Right ventricle myocardium superior (tissue), 1 donor: ENCODE measurements around the gene LRCH4. TPM values are rescaled to one million over a fixed set of nuclear protein-coding genes. Genes with fewer than 3 reads are reported as not detected.
"Not testable (repeated sequence)": the region's sequence is repeated elsewhere in the genome, so short reads cannot be mapped to it uniquely, and the experiment has no call there.

Experiments
- ATAC-seq: fragments of 200-7000 bp; cut with Tn5 transposase; one replicate; pipeline ENCODE4 v1.9.1; 2020; ENCODE audit warnings: mild to moderate bottlenecking; ENCODE audit not compliant: poor library complexity
- DNase-seq: peaks from one replicate; pipeline ENCODE4 v3.0.0-alpha.2; 2020
- intact Hi-C: fragments of 100-400 bp; cut with DNase I; formaldehyde crosslinking; loops from one replicate; pipeline ENCODE4 v1.11.2; 2022
- total RNA-seq: library from RNA; stranded (reverse); fragmentation: NEBNext Ultra II Directional; extraction: Animal tissue kit (Norgen Biotek cat#: 25700); gene quantifications from one replicate; pipeline ENCODE4 v1.2.1, GENCODE V29; 2021
- donor health status: DM: no; HTN: yes; CAD: no; lungs with severe emphysema.

Gene LRCH4
- total RNA-seq, 1 donor from 2014 or later, result 22.8 TPM

- DNase-seq, result peak; percentile 100
- ATAC-seq, result peak; percentile 99
- intact Hi-C loops, result no loop called here
These were observed 47.1 kb downstream of the LRCH4 start, which contains the start of gene AGFG2 for GRCh38 chr7:100538654-100539435. Gene AGFG2, plus strand, starts transcription at chr7:100539203. Its CDS starts 144 bp downstream, at chr7:100539347.

GRCh38 chr7:100538348-100538653 lies 47.6 kb downstream of the LRCH4 start:
- no peak for DNase-seq
- intact Hi-C loops, result no loop called here
- no peak for ATAC-seq

- intact Hi-C loops, DNase-seq, ATAC-seq: not testable (repeated sequence)
These were observed 49.2 kb downstream of the LRCH4 start for GRCh38 chr7:100536695-100537094.

- DNase-seq, intact Hi-C loops, ATAC-seq: not testable (repeated sequence)
These were observed 49.9 kb downstream of the LRCH4 start for GRCh38 chr7:100535982-100536381.

GRCh38 chr7:100532165-100533022 lies 53.5 kb downstream of the LRCH4 start:
- intact Hi-C loops, result no loop called here
- DNase-seq (no peak), ATAC-seq (no peak)

- intact Hi-C loops, DNase-seq, ATAC-seq: not testable (repeated sequence)
These were observed 57.6 kb downstream of the LRCH4 start for GRCh38 chr7:100528108-100528866.

Other genes with a start within 250 kb of the LRCH4 start
- gene PILRB, start 228.0 kb downstream of the LRCH4 start, total RNA-seq, result 8.8 TPM
- 3.6 TPM for gene PILRA, start 212.6 kb downstream of the LRCH4 start, total RNA-seq
- 5.4 TPM for gene ZCWPW1, start 157.4 kb downstream of the LRCH4 start, total RNA-seq
- gene MEPCE, start 156.3 kb downstream of the LRCH4 start, total RNA-seq, result 22.2 TPM
- gene PPP1R35, start 149.6 kb downstream of the LRCH4 start, total RNA-seq, result 10.9 TPM
- gene SPACDR, start 121.9 kb downstream of the LRCH4 start, total RNA-seq, result 0.81 TPM
- gene TSC22D4, start 106.9 kb downstream of the LRCH4 start, total RNA-seq, result 47.4 TPM
- 0.16 TPM for gene NYAP1, start 102.2 kb downstream of the LRCH4 start, total RNA-seq
- 19.8 TPM for gene AGFG2, start 46.9 kb downstream of the LRCH4 start, total RNA-seq
- gene SAP25, start 12.2 kb downstream of the LRCH4 start, total RNA-seq, result 0.54 TPM
- 0.35 TPM for gene FBXO24, start 199 bp upstream of the LRCH4 start, total RNA-seq
- gene PCOLCE, start 16.2 kb upstream of the LRCH4 start, total RNA-seq, result 42.2 TPM
- 9.3 TPM for gene MOSPD3, start 26.4 kb upstream of the LRCH4 start, total RNA-seq
- gene TFR2, start 55.4 kb upstream of the LRCH4 start, total RNA-seq, result 0.13 TPM
- gene ACTL6B, start 70.3 kb upstream of the LRCH4 start, total RNA-seq, result not detected
- 101 TPM for gene GNB2, start 87.6 kb upstream of the LRCH4 start, total RNA-seq
- 23.5 TPM for gene GIGYF1, start 108.1 kb upstream of the LRCH4 start, total RNA-seq
- 27.1 TPM for gene POP7, start 120.0 kb upstream of the LRCH4 start, total RNA-seq
- not detected for gene EPO, start 134.3 kb upstream of the LRCH4 start, total RNA-seq
- gene ZAN, start 147.5 kb upstream of the LRCH4 start, total RNA-seq, result not detected
- gene EPHB4, start 241.4 kb upstream of the LRCH4 start, total RNA-seq, result 22.1 TPM